Astrocyte (in vitro differentiated cells and primary cell): ENCODE results near the gene MGMT. TPM values are rescaled to one million over a fixed set of nuclear protein-coding genes. Genes with fewer than 3 reads are reported as not detected.

Experiments
- DNase-seq: peaks from one replicate; pipeline ENCODE4 v3.0.0-alpha.2; 2010; ENCODE audit warnings: low read depth
- FAIRE-seq: peaks from 2 replicates; lab custom pipeline; 2011; peaks lifted over from hg19 to GRCh38; lab: Jason Lieb, UNC
- H2AFZ ChIP-seq: 2 replicates; pipeline ENCODE4 v1.6.0; 2012; ENCODE audit warnings: low read depth, low read length, inconsistent platforms
- H3K27ac ChIP-seq: 2 replicates; pipeline ENCODE4 v1.5.1; 2011; ENCODE audit warnings: low read depth, low read length, inconsistent platforms
- H3K27me3 ChIP-seq: 2 replicates; pipeline ENCODE4 v1.6.0; 2011; ENCODE audit warnings: low read length, inconsistent platforms; ENCODE audit not compliant: insufficient read depth
- H3K36me3 ChIP-seq: 2 replicates; pipeline ENCODE4 v1.5.1; 2011; ENCODE audit warnings: low read length, inconsistent platforms; ENCODE audit not compliant: insufficient read depth
- H3K4me1 ChIP-seq: 2 replicates; pipeline ENCODE4 v1.5.1; 2011; ENCODE audit warnings: low read length, inconsistent platforms; ENCODE audit not compliant: insufficient read depth
- H3K4me2 ChIP-seq: 2 replicates; pipeline ENCODE4 v1.6.0; 2012; ENCODE audit warnings: low read length, inconsistent platforms
- H3K4me3 ChIP-seq: 2 replicates; pipeline ENCODE4 v1.5.1; 2011; ENCODE audit warnings: low read depth, mild to moderate bottlenecking, low read length, inconsistent platforms; ENCODE audit not compliant: insufficient read depth
- H3K79me2 ChIP-seq: 2 replicates; pipeline ENCODE4 v1.6.0; 2012; ENCODE audit warnings: mild to moderate bottlenecking, low read length, inconsistent platforms; ENCODE audit not compliant: insufficient read depth
- H3K9ac ChIP-seq: 2 replicates; pipeline ENCODE4 v1.6.0; 2012; ENCODE audit warnings: mild to moderate bottlenecking, low read length, inconsistent platforms
- H3K9me3 ChIP-seq: 2 replicates; pipeline ENCODE4 v1.5.1; 2012; ENCODE audit warnings: low read depth, mild to moderate bottlenecking, low read length, inconsistent platforms; ENCODE audit not compliant: insufficient read depth
- H4K20me1 ChIP-seq: 2 replicates; pipeline ENCODE4 v1.6.0; 2012; ENCODE audit warnings: low read length, inconsistent platforms; ENCODE audit not compliant: insufficient read depth
- H3K27ac Mint-ChIP-seq: one replicate; pipeline ENCODE4 v1.8.0; 2021; ENCODE audit warnings: mild to moderate bottlenecking, mixed read lengths; ENCODE audit not compliant: unreplicated experiment
- H3K27me3 Mint-ChIP-seq: one replicate; pipeline ENCODE4 v1.8.0; 2021; ENCODE audit warnings: low read depth, mixed read lengths; ENCODE audit not compliant: unreplicated experiment
- H3K36me3 Mint-ChIP-seq: one replicate; pipeline ENCODE4 v1.8.0; 2021; ENCODE audit warnings: low read depth, mixed read lengths; ENCODE audit not compliant: unreplicated experiment
- H3K4me1 Mint-ChIP-seq: one replicate; pipeline ENCODE4 v1.8.0; 2021; ENCODE audit warnings: low read depth, mixed read lengths; ENCODE audit not compliant: unreplicated experiment
- H3K4me3 Mint-ChIP-seq: one replicate; pipeline ENCODE4 v1.8.0; 2021; ENCODE audit warnings: mild to moderate bottlenecking, moderate library complexity, mixed read lengths; ENCODE audit not compliant: unreplicated experiment
- H3K9me3 Mint-ChIP-seq: one replicate; pipeline ENCODE4 v1.8.0; 2021; ENCODE audit warnings: mild to moderate bottlenecking, mixed read lengths; ENCODE audit not compliant: unreplicated experiment
- EZH2 ChIP-seq: IDR thresholded peaks from 2 replicates; pipeline ENCODE4 v1.6.1; 2012; ENCODE audit warnings: mild to moderate bottlenecking, low read length, inconsistent platforms; ENCODE audit not compliant: insufficient read depth
- total RNA-seq: library from RNA; stranded (reverse); gene quantifications from 2 replicates; pipeline ENCODE4 v1.2.1, GENCODE V29; 2021
- TF ChIP-seq, protein P1 (sequence below): IDR thresholded peaks from 2 replicates; pipeline ENCODE4 v1.5.1; 2011; ENCODE audit warnings: low read depth, mild to moderate bottlenecking, inconsistent platforms, low read length, moderate library complexity; ENCODE audit not compliant: insufficient read depth

The MGMT gene
- total RNA-seq, 1 donor from 2014 or later, result 9.5 TPM

DNA sequence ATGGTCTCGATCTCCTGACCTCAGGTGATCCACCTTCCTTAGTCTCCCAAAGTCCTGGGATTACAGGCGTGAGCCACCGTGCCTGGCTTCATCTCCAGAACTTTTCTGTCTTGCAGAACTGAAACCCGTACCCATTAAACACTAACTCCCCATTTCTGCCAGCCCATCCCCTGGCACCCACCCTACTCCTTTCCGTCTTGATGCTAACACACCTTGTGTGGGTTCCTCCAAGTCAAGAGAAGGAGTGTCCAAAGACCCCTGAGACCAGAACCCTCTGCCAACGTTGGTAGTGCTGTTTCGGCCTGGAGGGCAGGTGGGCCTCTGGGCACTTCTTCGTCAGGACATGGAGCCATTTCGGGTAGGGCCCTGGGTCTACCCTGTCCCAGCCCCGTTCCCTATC lies 83.6 kb downstream of the MGMT start:
- Mint-ChIP-seq H3K9me3 (peaks cover 5% of the 10 kb centered on the region), H3K4me1 (no peaks in the 10 kb centered on the region), H3K27ac (no peak overlapping the region), H3K36me3 (peaks cover 7% of the 10 kb centered on the region), H3K4me3 (no peak overlapping the region), H3K27me3 (no peaks in the 10 kb centered on the region)
- Histone ChIP-seq H3K4me1 (no peaks in the 10 kb centered on the region), H3K79me2 (no peaks in the 10 kb centered on the region), H3K4me2 (no peak overlapping the region), H3K4me3 (no peak overlapping the region), H3K9me3 (no peaks in the 10 kb centered on the region), H4K20me1 (no peaks in the 10 kb centered on the region), H3K27me3 (no peaks in the 10 kb centered on the region), H3K36me3 (no peaks in the 10 kb centered on the region), H3K27ac (no peak overlapping the region), H3K9ac (no peak overlapping the region), H2AFZ (no peak overlapping the region)
- DNase-seq, result no peak
- FAIRE-seq, result no peak
- TF ChIP-seq, protein P1, sequence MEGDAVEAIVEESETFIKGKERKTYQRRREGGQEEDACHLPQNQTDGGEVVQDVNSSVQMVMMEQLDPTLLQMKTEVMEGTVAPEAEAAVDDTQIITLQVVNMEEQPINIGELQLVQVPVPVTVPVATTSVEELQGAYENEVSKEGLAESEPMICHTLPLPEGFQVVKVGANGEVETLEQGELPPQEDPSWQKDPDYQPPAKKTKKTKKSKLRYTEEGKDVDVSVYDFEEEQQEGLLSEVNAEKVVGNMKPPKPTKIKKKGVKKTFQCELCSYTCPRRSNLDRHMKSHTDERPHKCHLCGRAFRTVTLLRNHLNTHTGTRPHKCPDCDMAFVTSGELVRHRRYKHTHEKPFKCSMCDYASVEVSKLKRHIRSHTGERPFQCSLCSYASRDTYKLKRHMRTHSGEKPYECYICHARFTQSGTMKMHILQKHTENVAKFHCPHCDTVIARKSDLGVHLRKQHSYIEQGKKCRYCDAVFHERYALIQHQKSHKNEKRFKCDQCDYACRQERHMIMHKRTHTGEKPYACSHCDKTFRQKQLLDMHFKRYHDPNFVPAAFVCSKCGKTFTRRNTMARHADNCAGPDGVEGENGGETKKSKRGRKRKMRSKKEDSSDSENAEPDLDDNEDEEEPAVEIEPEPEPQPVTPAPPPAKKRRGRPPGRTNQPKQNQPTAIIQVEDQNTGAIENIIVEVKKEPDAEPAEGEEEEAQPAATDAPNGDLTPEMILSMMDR, result no peak
- no peak for TF ChIP-seq EZH2

DNA sequence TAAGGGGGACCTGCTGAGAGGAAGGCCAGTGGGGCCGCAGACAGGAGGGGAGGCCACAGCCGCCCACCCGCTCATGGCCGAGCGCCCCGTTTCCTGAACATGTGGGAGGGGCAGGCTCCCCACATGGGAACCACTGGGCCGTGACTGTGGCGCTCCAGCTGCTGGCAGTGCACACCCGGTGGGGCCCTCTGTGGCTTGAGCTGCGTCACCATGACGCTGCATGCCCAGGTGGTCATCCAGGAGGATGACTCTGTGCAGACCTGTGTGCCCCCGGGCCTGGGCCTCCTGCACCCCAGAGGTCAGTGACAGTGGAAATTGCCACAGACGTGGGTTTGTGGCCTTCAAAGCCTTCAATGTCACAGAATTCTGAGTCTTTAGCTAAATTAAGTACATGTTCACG lies 85.1 kb downstream of the MGMT start:
- no peaks in the 10 kb centered on the region for H3K36me3 ChIP-seq
- Mint-ChIP-seq H3K27me3 (no peaks in the 10 kb centered on the region), H3K27ac (no peak overlapping the region), H3K36me3 (peaks cover 7% of the 10 kb centered on the region), H3K4me3 (no peak overlapping the region), H3K9me3 (peaks cover 5% of the 10 kb centered on the region), H3K4me1 (no peaks in the 10 kb centered on the region)
- H3K4me2 ChIP-seq, result no peak overlapping the region
- TF ChIP-seq, protein P1, result no peak
- TF ChIP-seq EZH2, result no peak
- H2AFZ ChIP-seq, result no peak overlapping the region
- no peaks in the 10 kb centered on the region for H3K27me3 ChIP-seq
- H3K27ac ChIP-seq, result no peak overlapping the region
- H3K79me2 ChIP-seq, result no peaks in the 10 kb centered on the region
- FAIRE-seq, result no peak
- no peak overlapping the region for H3K4me3 ChIP-seq
- H3K4me1 ChIP-seq, result no peaks in the 10 kb centered on the region
- H4K20me1 ChIP-seq, result no peaks in the 10 kb centered on the region
- no peak for DNase-seq
- no peaks in the 10 kb centered on the region for H3K9me3 ChIP-seq
- no peak overlapping the region for H3K9ac ChIP-seq

DNA sequence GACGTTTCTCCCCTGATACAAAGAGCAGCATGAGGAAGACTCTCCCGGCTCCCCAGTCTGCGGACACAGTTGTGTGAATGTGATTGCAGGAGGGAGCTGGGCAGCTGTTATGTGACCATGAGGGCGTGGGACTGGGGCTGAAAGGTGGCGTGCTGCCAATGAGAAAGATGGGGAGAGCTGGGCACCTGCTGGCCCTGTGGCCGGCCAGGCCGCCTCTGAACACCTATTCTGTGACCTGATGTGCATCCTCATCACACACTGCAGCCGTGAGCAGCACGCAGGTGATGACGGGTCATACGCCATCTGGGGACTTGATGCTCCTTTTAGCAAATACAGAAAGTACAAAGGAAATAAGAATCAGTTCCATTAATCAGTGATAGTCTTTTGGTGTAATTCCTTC lies 86.9 kb downstream of the MGMT start:
- Histone ChIP-seq H3K4me2 (no peak overlapping the region), H3K36me3 (no peaks in the 10 kb centered on the region), H4K20me1 (no peaks in the 10 kb centered on the region), H3K4me3 (no peak overlapping the region), H2AFZ (no peak overlapping the region), H3K27me3 (no peaks in the 10 kb centered on the region), H3K79me2 (no peaks in the 10 kb centered on the region), H3K27ac (no peak overlapping the region), H3K4me1 (no peaks in the 10 kb centered on the region), H3K9ac (no peak overlapping the region), H3K9me3 (no peaks in the 10 kb centered on the region)
- no peaks in the 10 kb centered on the region for H3K4me1 Mint-ChIP-seq
- no peak overlapping the region for H3K27ac Mint-ChIP-seq
- H3K4me3 Mint-ChIP-seq, result no peak overlapping the region
- peaks cover 7% of the 10 kb centered on the region for H3K36me3 Mint-ChIP-seq
- no peak for FAIRE-seq
- no peak for TF ChIP-seq EZH2
- TF ChIP-seq, protein P1, result no peak
- H3K27me3 Mint-ChIP-seq, result no peaks in the 10 kb centered on the region
- no peak for DNase-seq
- peaks cover 5% of the 10 kb centered on the region for H3K9me3 Mint-ChIP-seq
